ENCODE measurements around the gene TCOF1.

The TCOF1 gene

GRCh38 chr5:150391064-150391834 is 33.8 kb downstream of the TCOF1 start:
- no peak for DNase-seq

GRCh38 chr5:150391986-150392385 is 34.5 kb downstream of the TCOF1 start:
- DNase-seq = no peak

- no peak for DNase-seq
Observed at GRCh38 chr5:150392680-150393079, 35.2 kb downstream of the TCOF1 start.

GRCh38 chr5:150393096-150393645 is 35.7 kb downstream of the TCOF1 start:
- DNase-seq = no peak

GRCh38 chr5:150394131-150394530 is 36.6 kb downstream of the TCOF1 start:
- no peak for DNase-seq

- no peak for DNase-seq
Observed at GRCh38 chr5:150394912-150395687, 37.6 kb downstream of the TCOF1 start.

GRCh38 chr5:150395688-150395975 is 38.1 kb downstream of the TCOF1 start:
- DNase-seq = no peak

- no peak for DNase-seq
Observed at GRCh38 chr5:150396267-150396666, 38.8 kb downstream of the TCOF1 start.

GRCh38 chr5:150397146-150397781 is 39.8 kb downstream of the TCOF1 start:
- no peak for DNase-seq

GRCh38 chr5:150397782-150398721 is 40.6 kb downstream of the TCOF1 start:
- no peak for DNase-seq

GRCh38 chr5:150398722-150399523 is 41.4 kb downstream of the TCOF1 start:
- no peak for DNase-seq

- no peak for DNase-seq
Observed at GRCh38 chr5:150399524-150400211, 42.2 kb downstream of the TCOF1 start.

- no peak for DNase-seq
Observed at GRCh38 chr5:150400316-150401075, 43.0 kb downstream of the TCOF1 start.

GRCh38 chr5:150401076-150401375 is 43.5 kb downstream of the TCOF1 start:
- DNase-seq = no peak

GRCh38 chr5:150401376-150402228 is 44.1 kb downstream of the TCOF1 start:
- no peak for DNase-seq

GRCh38 chr5:150402229-150402773 is 44.8 kb downstream of the TCOF1 start:
- DNase-seq = no peak

GRCh38 chr5:150402901-150403342 is 45.4 kb downstream of the TCOF1 start:
- DNase-seq = no peak

GRCh38 chr5:150404121-150404520 is 46.6 kb downstream of the TCOF1 start:
- no peak for DNase-seq

- DNase-seq = no peak
Observed at GRCh38 chr5:150404535-150404934, 47.0 kb downstream of the TCOF1 start.

Measured in GDM1 (cell line).